AG09309 (cell line): ENCODE results near the gene CELA1.

Experiments used
- DNase-seq: peaks from one replicate; pipeline ENCODE4 v3.0.0-alpha.2; 2010; ENCODE audit warnings: low read depth
- H3K4me3 ChIP-seq: 2 replicates; pipeline ENCODE4 v1.5.1; 2011; ENCODE audit warnings: mild to moderate bottlenecking, low read depth, low read length, moderate library complexity; ENCODE audit not compliant: control insufficient read depth
- CTCF ChIP-seq: IDR thresholded peaks from 2 replicates; pipeline ENCODE4 v1.5.1; 2011; ENCODE audit warnings: mild to moderate bottlenecking, low read depth, low read length, inconsistent platforms; ENCODE audit not compliant: insufficient read depth, control insufficient read depth; ENCODE audit errors: missing control alignments

CELA1 gene

GRCh38 chr12:51346581-51346980 is at the start of gene CELA1:
Gene CELA1, minus strand, starts transcription at chr12:51346679. Its CDS starts 41 bp downstream, at chr12:51346638.
- no peak for TF ChIP-seq CTCF
- no peak for DNase-seq

GRCh38 chr12:51395283-51396230 is 49.1 kb upstream of the CELA1 start:
- H3K4me3 ChIP-seq = no peak overlapping the region
- no peak for DNase-seq
- TF ChIP-seq CTCF = no peak

More at GRCh38 chr12:51346581-51346980, at the start of gene CELA1:
- H3K4me3 ChIP-seq = no peak within 1 kb of the TSS

DNA sequence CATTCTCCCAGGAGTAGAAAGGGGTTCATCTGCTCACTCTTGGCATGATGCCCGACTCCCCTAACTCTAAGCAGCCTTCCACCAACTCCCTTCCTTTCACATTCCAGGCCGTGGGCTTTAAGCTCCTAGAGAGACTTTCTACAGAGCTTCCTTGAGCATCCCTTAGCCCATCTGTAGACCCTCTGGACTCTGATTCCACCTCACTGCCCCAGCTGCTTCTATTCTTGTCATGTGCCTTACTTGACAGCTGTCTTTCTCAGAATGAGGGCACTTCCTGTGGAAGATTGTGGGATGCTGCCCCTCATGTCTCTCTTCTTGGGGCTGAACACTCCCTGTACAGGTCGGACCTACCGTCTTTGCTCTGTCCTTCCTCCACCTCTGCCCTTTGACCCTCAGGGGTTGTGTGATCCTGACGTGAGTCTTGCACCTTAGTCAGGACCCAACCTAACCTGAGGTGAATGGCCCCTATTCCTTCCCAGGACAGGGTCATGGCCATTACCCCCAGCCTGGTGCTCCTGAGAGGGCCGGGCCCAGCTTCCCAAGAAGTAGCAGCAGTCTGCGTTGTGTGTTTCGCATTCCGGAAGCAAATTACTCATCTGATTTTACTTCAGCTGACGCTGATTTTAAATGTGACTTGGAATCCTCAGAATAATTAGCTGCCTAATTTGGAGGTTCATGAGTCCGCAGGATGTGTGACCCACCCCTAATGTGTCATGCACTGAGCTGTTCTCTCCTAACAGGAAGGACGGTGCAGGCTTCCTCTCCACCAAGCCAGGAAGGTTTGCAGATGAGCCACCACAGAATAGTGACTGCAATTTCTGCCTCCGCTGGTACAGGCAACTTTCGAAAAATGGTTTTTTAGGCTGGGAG is 47.4 kb upstream of the CELA1 start:
- no peak for TF ChIP-seq CTCF
- no peak overlapping the region for H3K4me3 ChIP-seq
- peak; percentile 81 for DNase-seq

GRCh38 chr12:51392556-51393237 is 46.2 kb upstream of the CELA1 start:
- no peak overlapping the region; the same call in 1 of the 2 replicates for H3K4me3 ChIP-seq
- no peak for TF ChIP-seq CTCF
- DNase-seq = no peak

DNA sequence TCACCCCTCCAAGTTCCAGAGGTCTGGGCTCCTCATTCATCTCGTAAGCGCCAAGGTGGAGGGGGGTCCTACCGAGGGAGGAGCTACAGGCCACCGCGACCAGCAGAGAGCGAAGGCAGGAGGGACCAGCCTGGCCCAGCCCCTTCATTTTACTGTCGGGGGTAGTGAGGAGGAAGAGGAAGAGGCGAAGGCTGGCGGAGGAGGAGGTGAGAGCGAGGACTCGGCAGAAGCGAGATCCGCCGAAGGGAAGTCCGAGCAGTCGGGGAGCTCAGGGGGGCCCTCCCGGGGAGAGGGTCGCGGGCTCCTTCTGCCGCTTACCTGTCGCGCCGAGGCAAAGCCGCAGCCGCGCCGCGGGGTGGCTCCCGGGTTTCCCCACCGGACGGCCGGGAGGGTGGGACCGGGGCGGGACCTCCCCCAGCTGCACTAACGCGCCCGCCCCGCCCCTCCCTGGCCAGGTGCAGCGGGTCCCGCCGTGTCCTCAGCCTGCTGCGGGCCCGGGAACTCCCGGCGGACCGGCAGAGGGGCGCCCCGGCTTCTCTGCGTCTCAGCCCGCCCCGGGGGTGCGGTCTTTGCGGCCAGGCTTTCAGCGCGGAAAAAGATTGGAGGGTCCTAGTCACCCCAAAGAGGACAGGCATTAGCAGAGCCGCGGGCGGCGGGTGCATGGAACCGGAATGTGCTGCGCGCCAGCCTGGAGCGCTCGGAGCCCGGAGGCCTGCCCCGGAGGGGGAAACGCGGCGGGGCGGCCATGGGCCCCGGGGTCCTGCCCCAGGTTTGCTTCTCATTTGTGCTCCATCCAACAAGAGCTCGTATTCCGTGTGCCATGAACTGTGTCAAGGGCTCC is 45.0 kb upstream of the CELA1 start, which contains the start of gene GALNT6:
GALNT6 (minus strand) TSS at position 124 of the 841 bp plus-strand sequence. CDS start 11,625 bp downstream, outside the sequence.
- TF ChIP-seq CTCF = no peak
- H3K4me3 ChIP-seq = peak within 1 kb of the TSS; percentile 42
- DNase-seq = no peak

- peak overlapping the region; percentile 42 for H3K4me3 ChIP-seq
- TF ChIP-seq CTCF = no peak
- DNase-seq = no peak
Observed at GRCh38 chr12:51390891-51391282, 44.4 kb upstream of the CELA1 start.
